Right lobe of liver (tissue), 4 donors: ENCODE data around the gene TNKS1BP1.

Experiments
- CTCF ChIP-seq, 4 donors: fragments of 200-600 bp in 3 of 4; fragments of 450-650 bp in 1 of 4; IDR thresholded peaks; one replicate each; pipeline versions ENCODE4 v1.5.1 to v1.8.0; 2016 to 2022; ENCODE audit warnings: antibody characterized with exemption in 4 of 4, mild to moderate bottlenecking in 2 of 4
- POLR2A ChIP-seq: fragments of 450-650 bp; IDR thresholded peaks from one replicate; pipeline ENCODE4 v1.6.1; 2017; ENCODE audit warnings: antibody characterized with exemption, mild to moderate bottlenecking
- donor health status: DM: no; HTN: no; CAD: no.
- donor health status: DM: no; HTN: no; CAD: no.
- donor health status: DM: no; HTN: yes; CAD: no.

DNA sequence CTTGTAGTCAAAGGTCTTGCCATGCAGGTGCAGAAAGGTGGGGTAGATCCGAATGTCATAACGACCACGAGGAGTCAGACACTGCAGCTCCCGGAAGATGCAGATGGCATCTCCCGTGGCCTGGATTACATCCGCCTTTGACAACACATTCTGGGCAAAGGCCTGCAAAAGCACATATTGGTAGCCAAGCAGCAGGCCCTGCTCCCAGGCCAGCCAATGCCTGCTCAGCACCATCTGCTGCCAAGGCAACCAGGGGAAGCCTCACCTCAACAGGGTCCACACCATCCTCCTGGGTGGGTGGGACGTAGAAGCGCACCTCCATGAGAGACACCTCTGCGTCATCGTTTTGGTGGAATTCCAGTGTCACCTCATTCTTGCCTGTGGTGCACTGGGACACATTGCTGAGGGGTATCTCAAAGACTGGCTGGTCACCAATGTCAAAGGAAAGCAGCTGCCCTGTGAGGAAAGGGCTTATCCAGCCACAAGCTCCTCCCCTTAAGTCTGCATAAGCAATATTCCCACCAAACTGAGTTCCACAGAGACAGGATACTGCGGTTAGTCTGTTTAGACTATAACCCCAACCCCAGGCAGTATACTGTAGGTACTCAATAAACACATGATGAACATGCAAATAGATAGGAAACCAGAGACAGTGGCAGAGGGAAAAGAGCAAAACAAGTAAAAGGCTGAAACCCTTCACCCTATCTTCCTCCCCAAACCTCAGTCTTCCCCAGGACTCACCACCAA is 8.1 kb upstream of the TNKS1BP1 start:
- TF ChIP-seq CTCF (IDR thresholded peaks at IDR 0.05) (no peak), POLR2A (no peak)
